Neuronal stem cell (in vitro differentiated cells): Measurements from ENCODE around the gene SNAPC2.
"Not testable (repeated sequence)": the region's sequence is repeated elsewhere in the genome, so short reads cannot be mapped to it uniquely, and the experiment has no call there.

Experiments
- DNase-seq: peaks from one replicate; pipeline ENCODE4 v3.0.0-alpha.2; 2013; ENCODE audit warnings: low spot score
- H2AFZ ChIP-seq: one replicate; pipeline ENCODE4 v1.6.1; 2013; ENCODE audit warnings: mild to moderate bottlenecking, low read length, inconsistent platforms
- H2AK5ac ChIP-seq: 2 replicates; pipeline ENCODE4 v1.6.1; 2013; ENCODE audit warnings: low read depth, mild to moderate bottlenecking, inconsistent platforms, low read length, moderate library complexity, mixed read lengths
- H2BK120ac ChIP-seq: 2 replicates; pipeline ENCODE4 v1.6.1; 2013; ENCODE audit warnings: low read depth, mild to moderate bottlenecking, inconsistent platforms, low read length, moderate library complexity, mixed read lengths
- H2BK12ac ChIP-seq: one replicate; pipeline ENCODE4 v1.6.1; 2013; ENCODE audit warnings: low read length, inconsistent platforms
- H2BK15ac ChIP-seq: 2 replicates; pipeline ENCODE4 v1.6.1; 2013; ENCODE audit warnings: mild to moderate bottlenecking, low read length, inconsistent platforms, mixed read lengths
- H2BK5ac ChIP-seq: one replicate; pipeline ENCODE4 v1.6.1; 2013; ENCODE audit warnings: inconsistent platforms, mild to moderate bottlenecking, low read length, moderate library complexity
- H3K14ac ChIP-seq: one replicate; pipeline ENCODE4 v1.6.1; 2013; ENCODE audit warnings: low read length, inconsistent platforms
- H3K18ac ChIP-seq: 2 replicates; pipeline ENCODE4 v1.6.1; 2013; ENCODE audit warnings: low read length, inconsistent platforms
- H3K23ac ChIP-seq: 2 replicates; pipeline ENCODE4 v1.6.1; 2013; ENCODE audit warnings: low read depth, mild to moderate bottlenecking, mixed read lengths, low read length, inconsistent platforms; ENCODE audit not compliant: poor library complexity
- H3K27ac ChIP-seq: replicated peaks from 3 replicates; pipeline ENCODE4 v1.5.1; 2013; ENCODE audit warnings: low read length, inconsistent platforms
- H3K27me3 ChIP-seq, 3 experiments: 2 replicates each; pipeline ENCODE4 v1.6.1; 2013; ENCODE audit warnings: low read length in 3 of 3, mild to moderate bottlenecking in 2 of 3, inconsistent platforms in 1 of 3, low read depth in 1 of 3, mixed read lengths in 1 of 3, moderate library complexity in 1 of 3; ENCODE audit not compliant: control insufficient read depth in 3 of 3, insufficient read depth in 3 of 3
- H3K36me3 ChIP-seq, 2 donors: replicated peaks in 1 of 2; 2 replicates each; pipeline ENCODE4 v1.6.1; 2013; ENCODE audit warnings: low read length in 2 of 2; ENCODE audit not compliant: control insufficient read depth in 2 of 2, insufficient read depth in 2 of 2
- H3K4ac ChIP-seq: 2 replicates; pipeline ENCODE4 v1.6.1; 2013; ENCODE audit warnings: inconsistent platforms, mild to moderate bottlenecking, low read length, moderate library complexity
- H3K4me1 ChIP-seq, 2 donors: 1 replicate in 1 of 2; 2 replicates in 1 of 2; pipeline ENCODE4 v1.6.1; 2013; ENCODE audit warnings: low read length in 2 of 2, low read depth in 1 of 2; ENCODE audit not compliant: control insufficient read depth in 2 of 2, insufficient read depth in 1 of 2
- H3K4me2 ChIP-seq: one replicate; pipeline ENCODE4 v1.6.1; 2013; ENCODE audit warnings: mild to moderate bottlenecking, low read length, inconsistent platforms; ENCODE audit not compliant: insufficient read depth, poor library complexity, severe bottlenecking
- H3K4me3 ChIP-seq, 2 donors: 2 replicates each; pipeline ENCODE4 v1.5.1; 2013; ENCODE audit warnings: low read length in 2 of 2, mild to moderate bottlenecking in 2 of 2, inconsistent platforms in 1 of 2, moderate library complexity in 1 of 2
- H3K79me1 ChIP-seq: one replicate; pipeline ENCODE4 v1.6.1; 2013; ENCODE audit warnings: low read depth, mild to moderate bottlenecking, inconsistent platforms, low read length, moderate library complexity
- H3K9ac ChIP-seq: one replicate; pipeline ENCODE4 v1.6.1; 2013; ENCODE audit warnings: mild to moderate bottlenecking, low read depth, low read length, inconsistent platforms; ENCODE audit not compliant: poor library complexity
- H3K9me3 ChIP-seq, 2 donors: replicated peaks in 1 of 2; 2 replicates each; pipeline versions ENCODE3 to v1.6.1; 2013; ENCODE audit warnings: low read length in 2 of 2, mild to moderate bottlenecking in 2 of 2, inconsistent platforms in 1 of 2, low read depth in 1 of 2, mixed read lengths in 1 of 2, moderate library complexity in 1 of 2; ENCODE audit not compliant: control insufficient read depth in 2 of 2, insufficient read depth in 1 of 2
- H4K8ac ChIP-seq: one replicate; pipeline ENCODE4 v1.6.1; 2013; ENCODE audit warnings: low read depth, mild to moderate bottlenecking, inconsistent platforms, low read length, moderate library complexity
- H4K91ac ChIP-seq: one replicate; pipeline ENCODE4 v1.6.1; 2013; ENCODE audit warnings: low read length, low read depth, mild to moderate bottlenecking, inconsistent platforms; ENCODE audit not compliant: poor library complexity
- WGBS, 2 donors: extraction: QIAGEN DNeasy Blood & Tissue Kit; methylation state at CpG; one replicate each; pipeline ENCODE4 v1.1.7; 2013; ENCODE audit warnings: missing lambda C conversion rate in 2 of 2, mixed read lengths in 1 of 2; ENCODE audit not compliant: insufficient read length in 2 of 2, insufficient replicate concordance in 1 of 2; ENCODE audit errors: extremely low coverage in 2 of 2; 5-methylcytosine and 5-hydroxymethylcytosine counted together

The SNAPC2 gene

DNA sequence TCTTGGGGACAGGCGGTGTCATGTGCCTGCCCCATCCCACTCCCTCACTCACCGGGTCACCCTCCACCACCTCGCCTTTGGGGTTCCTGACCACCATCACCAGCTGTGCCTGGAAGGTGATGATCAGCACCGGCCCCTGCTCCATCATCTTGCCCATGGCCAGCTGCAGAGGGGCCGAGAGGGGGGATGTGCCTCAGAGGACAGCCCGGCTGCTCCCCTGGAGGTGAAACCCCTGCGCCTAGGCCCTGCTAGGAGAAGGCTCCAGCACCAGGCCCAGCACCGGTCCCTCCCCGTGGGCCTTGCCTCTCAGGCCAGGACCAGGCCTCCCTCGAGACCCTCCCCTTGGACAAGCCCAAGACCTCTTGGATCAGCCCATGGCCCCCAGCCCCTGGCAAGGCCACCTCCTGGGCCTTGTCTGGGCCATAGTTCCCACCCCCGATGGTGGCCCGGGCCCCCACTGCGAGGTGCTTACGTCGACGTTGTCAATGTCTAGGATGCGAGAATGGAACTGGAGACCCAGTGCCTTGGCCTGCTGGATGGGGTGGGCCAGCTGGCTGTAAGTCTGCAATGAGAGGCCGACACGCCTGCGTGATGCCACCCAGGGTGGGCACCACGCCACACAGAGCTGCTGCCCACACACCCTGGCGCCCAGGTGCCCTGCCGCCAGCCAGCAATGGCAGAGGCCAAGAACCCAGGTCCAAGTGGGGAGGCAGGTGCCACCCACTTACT is 7.6 kb downstream of the SNAPC2 start:
- H2BK15ac ChIP-seq, result no peak overlapping the region
- no CpG with 5 or more reads among the region's 23 CpGs for WGBS, 2 donors

DNA sequence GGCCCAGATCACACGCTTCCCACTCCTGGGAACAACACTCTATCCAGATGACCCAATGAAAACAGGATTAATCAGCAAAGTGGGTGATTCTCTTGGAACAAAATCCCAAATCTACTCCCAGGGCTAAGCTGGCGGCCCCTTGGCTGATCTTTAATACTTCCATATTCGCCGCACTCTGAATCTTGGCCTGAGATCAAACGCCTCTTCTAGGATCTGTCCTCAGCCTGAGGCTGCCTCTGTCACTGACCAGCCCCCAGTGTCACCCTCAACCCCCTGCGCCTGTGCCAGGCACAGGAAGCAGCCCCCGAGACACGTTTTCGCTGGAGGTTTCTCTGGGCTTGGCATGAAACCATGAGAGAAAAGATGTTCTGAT is 8.2 kb downstream of the SNAPC2 start:
- Histone ChIP-seq H3K27me3 (no peaks in the 10 kb centered on the region), H2BK120ac (no peak overlapping the region), H3K9me3 (no peaks in the 10 kb centered on the region), H2BK5ac (peak overlapping the region; percentile 75), H3K18ac (no peak overlapping the region), H2AFZ (no peak overlapping the region), H3K36me3 (peaks cover 29 to 62% of the 10 kb centered on the region in 2 donors), H3K4ac (no peak overlapping the region), H3K14ac (no peak overlapping the region), H2AK5ac (no peak overlapping the region), H2BK12ac (no peak overlapping the region), H4K8ac (no peak overlapping the region), H3K23ac (no peak overlapping the region), H3K4me2 (no peak overlapping the region), H3K27ac (no peak overlapping the region), H3K4me3 (no peak overlapping the region), H4K91ac (peak overlapping the region; percentile 53), H2BK15ac (no peak overlapping the region), H3K79me1 (peaks cover 16% of the 10 kb centered on the region), H3K9ac (peak overlapping the region; percentile 80), H3K4me1 (peaks cover 8 to 17% of the 10 kb centered on the region in 2 donors)
- WGBS, 2 donors, result no CpG with 5 or more reads among the region's 9 CpGs
- no peak for DNase-seq

More for the DNA sequence above, 7.6 kb downstream of the SNAPC2 start:
- H3K36me3 ChIP-seq, result peaks cover 29 to 62% of the 10 kb centered on the region in 2 donors
- no peak overlapping the region for H3K18ac ChIP-seq
- H2AK5ac ChIP-seq, result peak overlapping the region; percentile 14
- peak overlapping the region; percentile 75 for H2BK5ac ChIP-seq
- H3K14ac ChIP-seq, result no peak overlapping the region
- H3K27ac ChIP-seq, result no peak overlapping the region
- peak overlapping the region; percentile 52 for H3K23ac ChIP-seq
- no peaks in the 10 kb centered on the region for H3K9me3 ChIP-seq
- H2BK120ac ChIP-seq, result no peak overlapping the region
- peak overlapping the region; percentile 58 for H2BK12ac ChIP-seq
- H3K4me1 ChIP-seq, result peaks cover 8 to 17% of the 10 kb centered on the region in 2 donors
- H4K8ac ChIP-seq, result no peak overlapping the region
- H4K91ac ChIP-seq, result peak overlapping the region; percentile 53
- peaks cover 17% of the 10 kb centered on the region for H3K79me1 ChIP-seq
- no peak overlapping the region for H3K4me2 ChIP-seq
- H3K27me3 ChIP-seq, result no peaks in the 10 kb centered on the region
- H3K9ac ChIP-seq, result peak overlapping the region; percentile 80
- H2AFZ ChIP-seq, result no peak overlapping the region
- no peak for DNase-seq
- no peak overlapping the region for H3K4ac ChIP-seq
- H3K4me3 ChIP-seq, result peak overlapping the region in 1 of 2 donors; percentile 59

DNA sequence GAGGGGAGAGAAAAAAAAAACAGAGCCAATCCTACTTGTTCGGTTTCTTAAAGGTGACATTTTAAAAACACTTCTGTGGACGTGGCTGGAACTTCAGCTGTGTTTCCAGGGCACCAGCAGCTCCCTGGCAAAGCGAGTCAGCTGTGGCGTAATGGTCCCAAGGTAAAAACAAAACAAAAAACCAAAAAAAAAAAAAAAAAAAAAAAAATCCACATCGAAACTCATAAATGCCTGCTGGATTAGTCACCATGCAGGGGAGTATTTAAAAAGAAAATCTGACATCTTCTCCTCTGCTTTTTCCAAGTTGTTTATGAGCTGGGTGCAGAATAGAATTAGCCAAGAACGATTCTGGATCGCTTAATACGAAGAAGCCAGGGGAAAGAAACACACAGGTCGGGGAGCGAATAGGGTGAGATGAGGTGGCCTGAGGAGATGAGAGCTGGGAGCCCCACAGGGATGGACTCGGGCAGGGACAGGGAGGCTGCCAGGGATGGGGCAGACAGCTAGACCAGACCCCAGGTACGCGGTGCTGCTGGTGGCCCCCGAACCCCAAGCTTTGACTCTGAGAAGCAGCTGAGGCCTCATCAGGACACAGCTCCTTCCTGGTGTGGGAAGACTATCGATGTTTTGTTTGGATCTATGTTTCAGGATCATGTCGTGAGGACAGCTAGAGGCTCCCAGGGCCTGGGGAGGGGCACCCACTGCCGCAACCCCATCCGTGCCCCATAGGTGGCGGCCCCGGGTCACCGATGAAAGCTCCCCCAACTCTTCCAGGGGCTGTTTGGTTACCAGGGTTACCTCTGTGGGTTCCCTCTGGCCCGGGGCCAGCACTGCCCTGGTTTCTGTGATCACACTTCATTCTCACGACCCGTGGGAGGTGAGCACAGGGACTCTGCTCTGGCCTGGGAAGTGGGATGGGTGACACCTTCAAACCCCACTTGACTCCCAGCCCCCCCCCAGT is 8.9 kb downstream of the SNAPC2 start:
- H2BK12ac ChIP-seq, result peak overlapping the region; percentile 41
- no peak overlapping the region for H3K4me3 ChIP-seq
- H2AK5ac ChIP-seq, result no peak overlapping the region
- H3K4me1 ChIP-seq, result peaks cover 6 to 17% of the 10 kb centered on the region in 2 donors
- no peak overlapping the region for H3K4me2 ChIP-seq
- peaks cover 9% of the 10 kb centered on the region for H3K79me1 ChIP-seq
- H3K27ac ChIP-seq, result no peak overlapping the region
- no peak overlapping the region for H4K8ac ChIP-seq
- no peak overlapping the region for H3K14ac ChIP-seq
- H3K23ac ChIP-seq, result no peak overlapping the region
- H2BK15ac ChIP-seq, result peak overlapping the region; percentile 75
- no CpG with 5 or more reads among the region's 24 CpGs for WGBS, 2 donors
- DNase-seq, result no peak
- H3K9me3 ChIP-seq, result no peaks in the 10 kb centered on the region
- H3K27me3 ChIP-seq, result no peaks in the 10 kb centered on the region
- H2BK5ac ChIP-seq, result no peak overlapping the region
- H3K4ac ChIP-seq, result no peak overlapping the region
- H3K36me3 ChIP-seq, result peaks cover 31 to 62% of the 10 kb centered on the region in 2 donors
- no peak overlapping the region for H2AFZ ChIP-seq
- no peak overlapping the region for H4K91ac ChIP-seq
- no peak overlapping the region for H2BK120ac ChIP-seq
- no peak overlapping the region for H3K9ac ChIP-seq
- H3K18ac ChIP-seq, result no peak overlapping the region

DNA sequence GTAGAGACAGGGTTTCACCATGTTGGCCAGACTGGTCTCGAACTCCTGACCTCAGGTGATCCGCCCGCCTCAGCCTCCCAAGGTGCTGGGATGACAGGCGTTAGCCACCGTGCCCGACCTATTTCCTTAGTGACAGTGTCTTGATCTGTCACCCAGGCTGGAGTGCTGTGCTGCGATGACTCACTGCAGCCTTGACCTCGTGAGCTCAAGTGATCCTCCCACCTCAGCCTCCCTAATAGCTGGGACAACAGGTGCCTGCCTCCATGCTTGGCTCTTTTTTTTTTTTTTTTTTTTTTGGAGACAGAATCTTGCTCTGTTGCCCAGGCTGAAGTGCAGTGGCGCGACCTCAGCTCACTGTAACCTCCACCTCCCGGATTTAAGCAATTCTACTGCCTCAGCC is 9.9 kb downstream of the SNAPC2 start:
- not testable (repeated sequence) for H2BK120ac ChIP-seq, H2BK5ac ChIP-seq, H3K27me3 ChIP-seq, H3K4me2 ChIP-seq, H2AK5ac ChIP-seq, H3K14ac ChIP-seq, H2BK15ac ChIP-seq, H3K18ac ChIP-seq, H4K91ac ChIP-seq, H3K23ac ChIP-seq, H3K4me3 ChIP-seq, DNase-seq, H3K9me3 ChIP-seq, H3K27ac ChIP-seq, H4K8ac ChIP-seq, H3K9ac ChIP-seq, H3K79me1 ChIP-seq, H2BK12ac ChIP-seq, H2AFZ ChIP-seq, H3K4ac ChIP-seq
- WGBS, 2 donors, result no CpG with 5 or more reads among the region's 11 CpGs
- H3K36me3 ChIP-seq, result peaks cover 34 to 68% of the 10 kb centered on the region in 2 donors
- peaks cover 4 to 13% of the 10 kb centered on the region in 2 donors for H3K4me1 ChIP-seq
